Stimulated activated CD8-positive, alpha-beta memory T cell treated with anti-CD3 and anti-CD28 coated beads, Interleukin-15, amount 100 ng/mL, for 1 hour (primary cell): ENCODE results near the gene RFT1.
A peak's percentile ranks its signal among the peaks of the same experiment; 100 is the strongest.
"Not testable (repeated sequence)": the region's sequence is repeated elsewhere in the genome, so short reads cannot be mapped to it uniquely, and the experiment has no call there.

Experiments
- DNase-seq: peaks from one replicate; pipeline ENCODE4 v3.0.0-alpha.2; 2020; ENCODE audit warnings: low read depth

RFT1 gene

DNA sequence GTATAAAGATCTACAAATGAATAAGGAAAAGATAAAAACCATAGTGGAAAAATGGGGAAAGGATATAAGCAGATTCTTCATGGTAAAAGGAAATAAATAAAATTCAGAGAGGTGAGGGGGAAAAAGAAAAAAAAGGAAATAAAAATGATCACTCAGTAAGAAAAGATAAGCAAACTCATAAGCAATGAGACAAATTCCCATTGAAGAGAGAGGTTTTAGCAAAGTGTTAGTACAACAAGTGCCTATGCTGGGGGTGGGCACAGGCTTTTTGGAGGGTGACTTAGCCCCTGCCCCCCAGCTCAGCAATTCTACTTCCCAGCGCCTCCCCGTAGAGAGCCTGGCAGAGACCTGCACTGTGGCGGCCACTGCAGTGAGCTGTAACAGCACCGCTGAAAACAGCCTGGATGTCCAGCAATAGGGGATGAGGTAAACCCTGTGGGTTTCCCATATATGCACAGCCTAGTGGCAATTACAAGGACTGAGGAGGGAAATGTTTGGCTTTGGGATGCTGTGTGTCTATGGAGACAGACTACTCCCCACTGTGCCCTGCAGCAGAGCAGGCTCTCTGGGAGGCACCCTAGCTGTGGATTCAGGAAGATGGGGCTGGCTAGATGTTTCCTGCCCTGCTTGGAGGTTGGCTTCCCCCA is 60.7 kb downstream of the RFT1 start:
- DNase-seq, result no peak

DNA sequence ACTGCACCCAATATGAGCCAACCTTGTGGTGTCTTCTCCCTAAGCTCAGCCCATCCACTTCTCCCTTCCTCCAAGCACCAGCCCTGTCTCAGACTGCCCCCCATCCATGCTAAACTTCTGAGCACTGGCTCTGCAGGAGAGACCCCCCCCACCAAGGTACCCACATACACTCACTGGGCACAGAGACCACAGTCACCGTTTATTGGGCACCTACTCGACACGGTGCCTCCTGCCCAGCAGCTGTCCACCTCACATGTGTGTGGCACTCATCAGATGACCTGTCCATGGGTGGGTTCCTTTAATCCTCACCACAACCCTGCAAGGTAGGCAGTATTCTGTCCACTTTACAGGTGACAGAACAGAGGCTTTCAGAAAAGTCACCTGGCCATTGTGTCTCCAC is 62.1 kb downstream of the RFT1 start:
- no peak for DNase-seq

DNA sequence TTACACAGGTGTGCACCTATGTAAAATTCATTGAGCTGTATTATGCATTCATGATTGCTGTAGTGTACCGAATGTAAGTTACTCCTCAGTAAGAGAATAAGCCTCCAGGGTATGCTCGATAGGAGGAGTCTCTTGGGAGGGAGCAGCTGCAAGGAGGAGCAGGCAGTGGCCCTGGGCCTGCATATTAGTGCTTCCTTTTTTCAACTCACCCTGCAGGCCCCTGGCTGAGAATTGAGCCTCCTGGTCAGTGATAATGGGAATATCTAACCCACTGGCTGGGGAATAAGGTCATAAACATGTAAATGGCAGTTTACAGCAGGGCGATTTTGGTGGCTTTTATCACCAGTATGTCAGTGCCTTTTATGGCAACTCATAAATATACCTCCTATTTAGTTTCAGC is 62.7 kb downstream of the RFT1 start:
- no peak for DNase-seq

DNA sequence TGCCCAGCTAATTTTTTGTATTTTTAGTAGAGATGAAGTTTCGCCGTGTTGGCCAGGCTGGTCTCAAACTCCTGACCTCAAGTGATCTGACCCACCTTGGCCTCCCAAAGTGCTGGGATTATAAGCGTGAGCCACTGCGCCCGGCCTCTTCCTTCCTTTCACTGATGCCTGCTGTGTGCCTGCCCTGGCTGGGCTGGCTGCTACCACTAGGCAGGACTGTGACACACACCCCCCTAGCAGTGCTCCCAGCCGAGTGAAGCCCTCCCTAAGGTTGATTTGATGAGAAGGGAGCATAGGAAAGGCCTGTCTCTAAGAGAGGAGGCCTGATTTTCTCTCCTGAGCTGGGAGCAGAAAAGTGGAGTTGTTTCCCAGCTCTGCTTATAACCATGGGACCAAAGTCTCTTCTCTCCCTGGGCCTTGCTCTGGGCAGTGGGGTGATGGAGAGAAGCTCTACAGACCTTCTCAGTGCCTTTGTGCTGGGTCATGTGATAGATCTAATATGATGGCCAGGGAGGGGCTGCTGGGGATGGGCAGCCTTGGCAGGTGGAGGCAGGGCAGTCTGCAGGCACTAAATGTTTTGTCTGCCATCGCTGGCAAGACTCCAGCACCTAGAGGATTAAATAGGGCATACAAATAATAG is 64.3 kb downstream of the RFT1 start:
- no peak for DNase-seq

DNA sequence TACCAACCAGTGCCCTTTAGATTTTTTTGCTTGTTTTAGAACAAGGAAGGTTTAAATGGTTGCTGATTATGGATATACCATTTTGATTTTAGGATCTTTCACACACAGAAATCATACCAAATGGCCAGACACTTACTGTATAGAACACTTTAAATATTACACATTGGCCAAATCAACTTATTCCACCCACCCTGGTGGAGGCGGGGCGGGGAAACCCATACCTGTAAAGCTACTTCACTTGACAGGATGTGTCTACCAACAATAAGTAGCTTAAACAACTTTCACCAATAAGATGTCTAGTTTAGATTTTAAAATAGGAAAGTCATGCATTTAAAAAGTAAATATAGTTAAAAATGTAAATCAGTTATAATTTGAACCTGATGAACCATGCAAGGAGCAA is 67.3 kb downstream of the RFT1 start:
- DNase-seq, result no peak

DNA sequence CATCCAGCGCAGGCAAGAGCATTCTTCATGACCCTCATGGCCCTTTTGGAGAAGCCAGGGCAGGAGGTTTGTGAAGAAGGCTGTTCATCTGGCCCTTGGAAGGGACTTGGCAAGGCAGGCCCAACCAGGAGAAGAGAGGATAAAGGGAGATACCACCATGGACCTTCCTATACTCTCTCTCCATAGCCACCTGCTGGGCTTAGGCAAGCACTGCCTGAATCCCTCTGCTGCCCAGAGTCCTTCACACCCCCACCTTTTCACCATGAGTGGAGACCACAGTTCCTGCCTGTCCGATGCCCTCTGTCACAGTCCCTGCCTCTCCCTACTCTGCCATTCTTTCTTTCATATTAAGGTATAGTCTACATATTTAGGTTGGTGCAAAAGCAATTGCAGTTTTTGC is 73.8 kb downstream of the RFT1 start:
- DNase-seq, result no peak

DNA sequence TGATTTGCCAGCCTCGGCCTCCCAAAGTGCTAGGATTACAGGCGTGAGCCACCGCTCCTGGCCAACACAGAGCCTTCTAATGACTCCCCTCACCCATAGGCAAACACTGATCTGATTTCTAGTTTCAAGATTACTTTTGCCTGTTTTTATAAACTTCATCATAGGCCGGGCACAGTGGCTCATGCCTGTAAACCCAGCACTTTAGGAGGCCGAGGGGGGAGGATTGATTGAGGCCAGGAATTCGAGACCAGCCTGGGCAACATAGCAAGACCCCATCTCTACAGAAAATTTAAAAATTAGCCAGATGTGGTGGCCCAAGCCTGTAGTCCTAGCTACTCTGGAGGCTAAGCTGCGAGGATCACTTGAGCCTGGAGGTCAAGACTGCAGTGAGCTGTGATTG is 76.0 kb downstream of the RFT1 start:
- DNase-seq, result not testable (repeated sequence)

DNA sequence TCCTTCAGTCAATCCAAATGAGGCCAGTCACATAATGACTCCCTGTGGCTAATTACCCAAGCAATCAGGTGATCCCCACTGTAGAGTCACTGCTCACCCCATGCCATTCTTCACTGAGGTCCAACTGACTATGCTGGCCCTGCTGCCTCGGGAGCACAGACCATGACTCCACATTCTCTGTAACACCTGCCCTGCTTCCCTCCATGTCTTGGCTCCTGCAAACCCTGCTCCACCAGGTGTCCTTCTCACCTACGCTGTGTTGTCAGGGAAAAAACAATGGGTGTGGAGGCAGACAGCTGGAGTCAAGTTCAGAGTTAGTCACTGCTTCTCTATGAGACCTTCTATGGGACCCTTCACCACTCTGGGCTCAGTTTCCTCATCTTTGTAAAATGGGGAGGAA is 78.3 kb downstream of the RFT1 start:
- DNase-seq, result no peak

DNA sequence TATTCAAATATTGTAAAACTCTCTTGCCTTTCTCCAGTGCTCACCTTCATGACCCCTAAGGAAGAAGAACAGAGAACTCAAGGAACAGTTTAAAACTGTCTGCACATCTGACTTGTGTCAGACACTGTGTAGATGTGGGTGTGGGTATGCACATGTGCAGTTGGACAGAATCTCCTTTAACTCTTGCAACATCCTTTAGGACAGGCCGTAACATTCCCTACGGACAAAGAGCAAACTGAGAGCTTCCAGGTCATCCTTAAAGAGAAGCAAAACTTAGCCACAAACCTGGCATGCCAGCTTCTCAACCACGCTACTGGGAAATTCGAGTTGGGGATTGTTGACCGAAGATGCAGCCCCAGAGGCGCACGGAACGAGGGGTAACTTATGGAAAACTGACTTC is 80.2 kb downstream of the RFT1 start:
- DNase-seq, result no peak

DNA sequence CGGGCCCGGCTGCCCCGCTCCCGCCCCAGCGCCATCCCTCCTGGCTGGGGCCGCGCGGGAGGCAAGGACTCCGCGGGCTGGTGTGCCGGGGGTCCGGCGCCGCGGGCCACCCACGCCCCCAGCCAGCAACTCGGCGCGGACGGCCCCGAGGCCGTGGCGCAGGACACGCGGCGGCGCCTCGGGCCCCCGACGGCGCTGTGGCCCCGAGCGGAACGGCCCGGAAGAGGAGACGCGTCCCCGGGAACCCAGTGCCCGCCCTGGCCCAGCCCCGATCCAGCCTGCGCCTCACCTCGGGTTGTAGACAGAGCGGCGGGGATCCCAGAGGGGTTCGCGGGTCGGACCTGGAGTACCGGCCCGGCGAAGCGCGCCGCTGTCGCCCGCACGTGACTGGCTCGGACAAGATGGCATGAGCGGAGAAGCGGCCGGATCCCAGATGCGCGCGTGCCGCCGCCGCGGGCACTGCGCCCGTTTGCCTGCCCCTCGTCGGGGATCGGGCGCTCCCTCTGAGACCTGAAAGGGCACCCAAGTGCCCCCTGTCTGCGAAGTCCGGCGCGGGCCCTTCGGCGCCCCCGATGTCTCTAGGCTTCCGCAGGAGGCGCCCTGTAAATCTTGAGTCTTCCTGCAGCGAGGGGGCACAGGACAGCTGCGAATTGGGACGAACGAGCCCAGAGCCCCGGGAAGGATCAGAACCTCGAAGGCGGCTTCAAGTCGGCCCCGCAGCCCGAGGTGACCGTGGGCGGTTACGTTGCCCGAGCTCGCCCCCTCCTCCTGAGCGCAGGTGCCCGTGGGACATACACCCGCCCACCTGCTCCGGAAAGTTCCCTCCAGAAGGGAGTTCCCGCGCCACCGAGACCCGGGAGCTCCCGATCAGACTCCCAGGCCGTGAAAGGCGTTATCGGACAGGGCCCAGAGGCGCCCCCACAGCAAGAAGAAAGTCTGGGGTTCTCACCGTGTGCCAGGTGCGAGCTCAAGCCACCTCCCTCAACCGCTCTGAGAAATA is 83.8 kb downstream of the RFT1 start:
- peak; percentile 31 for DNase-seq

DNA sequence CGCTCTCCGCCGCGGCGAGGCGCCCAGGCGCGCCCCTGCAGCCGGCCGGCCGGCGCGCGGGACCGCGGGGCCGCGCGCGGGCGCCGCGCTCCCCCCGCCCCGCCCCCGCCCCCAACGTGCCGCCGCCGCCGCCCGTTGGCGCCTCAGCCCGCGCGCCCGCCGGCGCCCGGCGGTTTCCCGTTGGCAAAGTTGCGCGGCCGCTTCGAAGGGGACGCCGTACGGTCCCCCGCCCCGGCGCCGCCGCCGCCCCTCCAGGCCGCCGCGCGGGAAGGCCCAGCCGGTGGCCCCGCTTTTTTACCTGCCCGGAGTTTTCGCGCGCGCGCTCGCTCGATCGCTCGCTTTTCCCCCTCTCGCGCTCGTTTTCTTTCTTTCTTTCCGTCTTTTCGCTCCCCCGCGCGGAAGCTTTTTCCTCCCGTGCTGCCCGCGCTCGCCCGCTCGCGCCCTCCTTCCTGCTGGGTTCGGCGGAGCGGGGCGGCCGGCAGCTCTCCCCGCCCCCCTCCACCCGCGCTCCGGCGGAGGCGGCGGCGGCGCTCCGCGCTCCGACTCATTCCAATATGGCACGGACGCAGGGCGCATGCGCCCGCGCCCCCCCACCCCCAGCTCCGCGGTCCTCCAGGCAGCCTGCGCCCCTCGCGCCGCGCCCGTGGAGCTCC is 84.6 kb downstream of the RFT1 start, which contains the start of gene SFMBT1:
Gene SFMBT1, minus strand, starts transcription at position 556 of the 653 bp plus-strand sequence. CDS start 76,945 bp downstream, outside the sequence.
- peak; percentile 42 for DNase-seq

DNA sequence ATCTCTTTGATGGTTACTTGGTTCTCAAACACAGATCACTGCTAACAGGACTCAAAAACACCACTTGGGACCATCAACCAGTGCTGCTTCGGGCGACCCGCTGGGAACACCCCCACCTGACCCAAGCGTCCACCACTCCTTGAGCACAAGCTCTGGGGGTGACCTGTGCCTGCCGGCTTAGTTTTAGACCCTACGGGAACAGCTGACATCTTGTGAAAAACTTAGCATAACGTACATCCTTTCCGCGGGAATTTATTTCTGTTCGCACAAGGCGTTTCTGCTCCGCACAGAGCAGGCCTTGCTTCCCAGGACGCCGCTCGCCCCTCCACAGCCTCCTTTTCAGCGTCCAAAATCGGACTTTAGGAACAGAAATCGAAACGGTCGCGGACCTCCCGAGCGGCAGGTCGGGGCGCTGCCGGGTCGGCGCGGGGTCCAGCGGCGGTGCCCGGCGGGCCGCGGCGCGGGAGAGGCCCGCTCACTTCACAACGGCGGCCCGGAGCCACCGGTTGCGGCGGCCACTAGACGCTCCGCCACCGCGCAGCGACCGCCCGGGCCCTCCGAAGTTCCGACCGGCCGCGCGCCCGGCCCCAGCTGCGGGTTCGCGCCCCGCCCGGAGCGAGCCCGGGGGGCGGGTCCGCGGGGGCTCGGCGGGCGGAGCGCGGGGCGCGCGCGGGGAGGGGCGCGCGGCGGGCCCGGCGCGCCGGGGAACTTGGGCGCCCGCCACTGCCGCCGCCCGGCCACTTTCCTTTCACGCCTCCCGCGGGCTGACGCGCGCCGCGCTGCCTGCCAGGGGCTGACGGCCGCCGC is 85.3 kb downstream of the RFT1 start:
- DNase-seq, result peak; percentile 10

DNA sequence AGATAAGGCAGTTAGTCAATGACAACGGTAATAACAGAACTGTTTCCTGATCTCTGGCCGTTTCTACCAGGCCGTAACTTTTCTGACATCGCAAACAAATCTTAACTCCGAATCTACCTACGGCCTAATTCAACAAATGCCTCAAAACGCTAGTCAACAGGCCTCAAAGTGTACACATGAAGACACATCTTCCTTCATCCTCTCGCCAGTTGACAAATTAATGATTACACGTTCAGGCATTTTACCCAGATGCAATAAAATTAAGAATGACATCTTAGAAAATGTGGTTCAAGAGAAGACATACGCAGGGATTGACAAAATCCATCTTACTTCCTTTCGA is 85.9 kb downstream of the RFT1 start:
- no peak for DNase-seq

DNA sequence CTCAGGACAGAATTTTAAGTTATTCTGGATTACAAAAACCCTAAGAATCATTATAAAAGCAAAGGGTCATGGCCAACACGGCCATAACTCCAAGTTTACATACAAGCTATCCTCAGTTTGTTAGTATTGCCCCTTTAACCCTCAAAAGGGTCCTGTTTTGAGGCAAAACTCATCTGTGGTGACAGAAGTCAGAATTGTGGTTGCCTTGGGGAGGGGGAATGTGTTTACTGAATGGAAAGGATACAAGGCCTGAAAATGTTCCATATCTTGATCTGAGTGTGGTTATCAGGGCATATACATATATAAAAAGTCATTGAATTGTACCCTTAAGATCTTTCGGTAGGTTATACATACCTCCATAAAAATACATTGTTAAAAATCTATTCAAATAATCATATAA is 86.5 kb downstream of the RFT1 start:
- no peak for DNase-seq

DNA sequence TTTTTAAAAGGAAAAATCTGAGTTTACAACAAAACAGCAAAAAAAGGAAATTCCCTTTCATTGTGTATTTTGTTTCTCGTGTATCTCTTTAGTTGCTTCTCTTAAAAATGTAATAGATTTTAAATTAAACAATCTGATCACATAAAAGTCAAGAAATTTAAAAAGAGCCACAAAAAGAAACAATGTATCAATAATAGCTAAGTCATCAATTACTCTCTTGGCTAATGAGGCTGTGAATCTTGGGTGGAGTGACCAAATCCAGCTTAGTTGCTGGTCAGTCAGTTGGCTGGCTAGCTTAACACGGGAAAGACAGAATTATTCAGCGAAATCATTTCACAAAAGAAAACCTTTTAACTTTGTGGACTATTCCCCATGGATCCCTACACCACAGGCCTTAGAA is 87.6 kb downstream of the RFT1 start:
- no peak for DNase-seq

DNA sequence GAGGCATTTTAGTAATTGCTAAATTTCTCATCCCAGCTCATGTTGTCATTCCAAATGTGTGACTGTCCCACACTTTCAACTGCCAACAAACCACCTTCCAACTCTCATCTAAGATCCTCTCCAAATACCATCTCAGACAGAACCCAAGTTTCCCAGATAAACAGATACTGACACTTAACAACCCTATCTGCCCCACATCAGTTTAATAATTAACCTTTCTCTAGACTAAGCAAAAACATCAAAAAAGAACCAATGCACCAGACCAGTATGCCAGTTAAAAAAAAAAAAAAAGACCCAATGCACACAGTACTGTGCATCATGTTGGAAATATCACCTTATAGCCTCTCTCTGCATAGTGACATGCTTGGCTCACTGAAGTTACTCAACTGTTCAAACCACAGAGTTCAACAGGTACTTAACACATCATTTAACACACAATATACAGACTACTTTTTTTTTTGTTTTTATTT is 89.8 kb downstream of the RFT1 start:
- DNase-seq, result no peak

DNA sequence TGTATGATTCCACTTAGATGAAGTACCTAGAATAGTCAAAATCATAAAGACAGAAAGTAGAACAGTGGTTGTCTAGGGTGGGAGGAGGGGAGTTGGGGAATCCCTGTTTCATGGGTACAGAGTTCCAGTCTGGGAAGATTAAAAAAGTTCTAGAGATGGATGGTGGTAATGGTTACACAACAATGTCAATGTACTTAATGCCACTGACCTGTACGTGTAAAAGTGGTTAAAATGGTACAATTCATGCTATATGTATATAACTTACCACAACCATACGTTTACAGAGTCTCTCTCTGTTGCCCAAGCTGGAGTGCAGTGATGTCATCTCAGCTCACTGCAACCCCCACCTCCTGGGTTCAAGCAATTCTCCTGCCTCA is 90.9 kb downstream of the RFT1 start:
- DNase-seq, result no peak

DNA sequence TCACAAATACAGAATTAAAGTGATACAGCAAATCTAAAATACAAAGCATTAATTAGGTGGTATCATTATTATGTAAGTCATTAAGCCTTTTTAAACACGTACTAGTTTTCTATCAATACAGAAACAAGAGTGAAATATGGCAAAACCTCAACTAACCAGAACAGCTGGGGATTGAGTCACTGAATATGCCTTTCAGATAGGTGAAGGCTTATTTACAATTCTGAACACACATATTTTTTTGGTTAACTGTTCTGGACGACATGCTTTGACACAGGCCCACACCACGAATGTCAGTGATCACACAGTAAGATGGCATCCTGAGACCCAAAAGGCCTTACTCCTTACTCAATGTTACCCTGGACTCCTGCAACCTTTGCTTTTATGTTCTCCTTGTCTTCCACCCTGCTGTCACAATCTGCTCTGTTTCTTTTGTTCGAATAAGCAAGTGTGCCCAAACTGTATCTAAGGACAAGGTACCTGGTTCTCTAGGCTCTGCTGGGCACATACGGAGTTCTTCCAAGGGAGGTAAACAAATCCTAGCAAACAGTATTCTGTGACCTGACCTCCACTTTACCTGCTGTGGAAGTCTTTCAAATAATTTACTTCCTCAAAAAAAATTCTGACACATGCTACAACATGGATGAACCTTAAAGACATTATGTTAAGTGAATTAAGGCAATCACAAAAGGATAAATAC is 91.4 kb downstream of the RFT1 start:
- no peak for DNase-seq
